ENCODE results near the gene TUBB6. TPM values are rescaled to one million over a fixed set of nuclear protein-coding genes. Genes with fewer than 3 reads are reported as not detected.

Gene TUBB6
- total and polyA plus RNA-seq, 10 of the 15 experiments (the other 5 are each of a cell fraction or from before 2014, with no cell fraction given), result 27.4 to 262 (median 82.5) TPM

DNA sequence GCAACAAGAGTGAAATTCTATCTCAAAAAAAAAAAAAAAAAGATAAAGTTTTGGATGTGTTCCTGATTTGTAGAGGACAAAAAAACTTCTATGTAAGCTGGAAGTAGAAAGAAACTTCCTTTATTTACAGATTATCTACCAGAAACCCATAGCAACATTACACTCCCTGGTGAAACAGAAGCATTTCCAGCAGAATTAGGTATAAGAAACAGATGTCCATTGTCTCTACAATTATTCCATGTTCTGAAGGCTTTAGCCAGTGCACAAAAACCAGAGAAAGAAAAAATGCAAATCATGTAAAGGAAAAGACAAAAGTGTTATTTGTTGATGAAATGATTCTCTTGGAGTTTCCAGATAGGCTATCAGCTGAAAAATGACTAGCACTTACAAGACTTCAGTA, 4.9 kb downstream of the TUBB6 start:
- H2AFZ ChIP-seq (ENCODE audit: control insufficient read depth, low read depth, low read length), result no peak overlapping the region
- no peak for DNase-seq (ENCODE audit: low read depth, low spot score)
- peaks cover 0 to 3% of the 10 kb centered on the region in 2 experiments; a peak in 1 of 4 replicates for H3K36me3 ChIP-seq (ENCODE audit: control insufficient read depth in 2 of 2, insufficient read depth in 2 of 2, low read length in 1 of 2)
- H3K4me3 ChIP-seq, result no peak overlapping the region
- peaks cover 9% of the 10 kb centered on the region; the same call in 2 of the 3 replicates for H3K9me3 ChIP-seq (replicated peaks; ENCODE audit: control insufficient read depth, insufficient read depth, low read length)
- H3K79me2 ChIP-seq (ENCODE audit: control insufficient read depth, insufficient read depth, low read length), result peaks cover 15% of the 10 kb centered on the region
- no peak overlapping the region for H3K9ac ChIP-seq (ENCODE audit: control insufficient read depth, insufficient read depth, low read length)
- H3K4me1 ChIP-seq (ENCODE audit: control insufficient read depth, insufficient read depth, low read length), result peaks cover 25% of the 10 kb centered on the region
- no TSS peak for BruUV-seq (replicated peaks)
- ChIA-PET POLR2A (no interaction called here), SMC1A (ENCODE audit: uncharacterized antibody, unreplicated experiment) (interaction anchor here (0.7 to 1.1 kb wide), 2 partner anchors 8 to 63 kb away, joined by 3 read pairs; no protein-coding TSS in a partner anchor), RAD21 (ENCODE audit: unreplicated experiment) (no interaction called here), CTCF (interaction anchor here (4.7 kb wide), 1 partner anchor 15 kb away, joined by 32 read pairs; no protein-coding TSS in a partner anchor)
- ATAC-seq, result no peak
- H4K20me1 ChIP-seq (ENCODE audit: control insufficient read depth, insufficient read depth), result no peaks in the 10 kb centered on the region
- H3K27me3 ChIP-seq (replicated peaks in 1 of 2; ENCODE audit: control insufficient read depth in 2 of 2, insufficient read depth in 2 of 2, low read length in 1 of 2), result no peaks in the 10 kb centered on the region
- intact Hi-C loops (cut with micrococcal nuclease; ENCODE audit: unreplicated experiment), result no loop called here
- no peak overlapping the region for H3K27ac ChIP-seq (ENCODE audit: control insufficient read depth, insufficient read depth)
- FAIRE-seq, result no peak
- in situ Hi-C loops (cut with MboI), result no loop called here
- no peak overlapping the region for H3K4me2 ChIP-seq (ENCODE audit: control insufficient read depth, insufficient read depth)
- no peak for TF ChIP-seq IKZF1 (conservative IDR thresholded peaks at IDR 0.05)
- TF ChIP-seq BHLHE40 (IDR thresholded peaks at IDR 0.05; ENCODE audit: borderline replicate concordance in 1 of 2, low read depth in 2 of 2, low read length in 1 of 2), result no peak
- no peak for TF ChIP-seq POU2F2 (IDR thresholded peaks at IDR 0.05; ENCODE audit: borderline replicate concordance, low read depth, low read length)
- TF ChIP-seq TBL1XR1 (IDR thresholded peaks at IDR 0.05; ENCODE audit: low read depth, low read length), result no peak
- TF ChIP-seq, protein P1, sequence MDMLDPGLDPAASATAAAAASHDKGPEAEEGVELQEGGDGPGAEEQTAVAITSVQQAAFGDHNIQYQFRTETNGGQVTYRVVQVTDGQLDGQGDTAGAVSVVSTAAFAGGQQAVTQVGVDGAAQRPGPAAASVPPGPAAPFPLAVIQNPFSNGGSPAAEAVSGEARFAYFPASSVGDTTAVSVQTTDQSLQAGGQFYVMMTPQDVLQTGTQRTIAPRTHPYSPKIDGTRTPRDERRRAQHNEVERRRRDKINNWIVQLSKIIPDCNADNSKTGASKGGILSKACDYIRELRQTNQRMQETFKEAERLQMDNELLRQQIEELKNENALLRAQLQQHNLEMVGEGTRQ (IDR thresholded peaks at IDR 0.05; ENCODE audit: borderline replicate concordance, low read depth, low read length), result no peak
- TF ChIP-seq JUND (IDR thresholded peaks at IDR 0.05; ENCODE audit: low read depth, low read length), result no peak
- TF ChIP-seq HDGF (IDR thresholded peaks at IDR 0.05), result no peak
- TF ChIP-seq STAT1 (conservative IDR thresholded peaks at IDR 0.05), result no peak
- no peak for TF ChIP-seq EP300 (IDR thresholded peaks at IDR 0.05; ENCODE audit: borderline replicate concordance in 1 of 2, control insufficient read depth in 1 of 2, low read depth in 2 of 2, low read length in 2 of 2)
- no peak for TF ChIP-seq HCFC1 (IDR thresholded peaks at IDR 0.05; ENCODE audit: low read length)
- TF ChIP-seq RFX5 (IDR thresholded peaks at IDR 0.05; ENCODE audit: low read depth, low read length), result no peak
- no peak for TF ChIP-seq ZNF207 (IDR thresholded peaks at IDR 0.05; ENCODE audit: borderline replicate concordance)
- TF ChIP-seq RBBP5 (conservative IDR thresholded peaks at IDR 0.05), result no peak
- TF ChIP-seq HDAC2 (IDR thresholded peaks at IDR 0.05), result no peak
- no peak for TF ChIP-seq ZBED1 (IDR thresholded peaks at IDR 0.05; ENCODE audit: borderline replicate concordance)
- TF ChIP-seq, protein P2, sequence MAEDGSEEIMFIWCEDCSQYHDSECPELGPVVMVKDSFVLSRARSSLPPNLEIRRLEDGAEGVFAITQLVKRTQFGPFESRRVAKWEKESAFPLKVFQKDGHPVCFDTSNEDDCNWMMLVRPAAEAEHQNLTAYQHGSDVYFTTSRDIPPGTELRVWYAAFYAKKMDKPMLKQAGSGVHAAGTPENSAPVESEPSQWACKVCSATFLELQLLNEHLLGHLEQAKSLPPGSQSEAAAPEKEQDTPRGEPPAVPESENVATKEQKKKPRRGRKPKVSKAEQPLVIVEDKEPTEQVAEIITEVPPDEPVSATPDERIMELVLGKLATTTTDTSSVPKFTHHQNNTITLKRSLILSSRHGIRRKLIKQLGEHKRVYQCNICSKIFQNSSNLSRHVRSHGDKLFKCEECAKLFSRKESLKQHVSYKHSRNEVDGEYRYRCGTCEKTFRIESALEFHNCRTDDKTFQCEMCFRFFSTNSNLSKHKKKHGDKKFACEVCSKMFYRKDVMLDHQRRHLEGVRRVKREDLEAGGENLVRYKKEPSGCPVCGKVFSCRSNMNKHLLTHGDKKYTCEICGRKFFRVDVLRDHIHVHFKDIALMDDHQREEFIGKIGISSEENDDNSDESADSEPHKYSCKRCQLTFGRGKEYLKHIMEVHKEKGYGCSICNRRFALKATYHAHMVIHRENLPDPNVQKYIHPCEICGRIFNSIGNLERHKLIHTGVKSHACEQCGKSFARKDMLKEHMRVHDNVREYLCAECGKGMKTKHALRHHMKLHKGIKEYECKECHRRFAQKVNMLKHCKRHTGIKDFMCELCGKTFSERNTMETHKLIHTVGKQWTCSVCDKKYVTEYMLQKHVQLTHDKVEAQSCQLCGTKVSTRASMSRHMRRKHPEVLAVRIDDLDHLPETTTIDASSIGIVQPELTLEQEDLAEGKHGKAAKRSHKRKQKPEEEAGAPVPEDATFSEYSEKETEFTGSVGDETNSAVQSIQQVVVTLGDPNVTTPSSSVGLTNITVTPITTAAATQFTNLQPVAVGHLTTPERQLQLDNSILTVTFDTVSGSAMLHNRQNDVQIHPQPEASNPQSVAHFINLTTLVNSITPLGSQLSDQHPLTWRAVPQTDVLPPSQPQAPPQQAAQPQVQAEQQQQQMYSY (CRISPR knock-in tag; IDR thresholded peaks at IDR 0.05), result no peak
- no peak for TF ChIP-seq FOXM1 (IDR thresholded peaks at IDR 0.05; ENCODE audit: low read depth, low read length)
- no peak for TF ChIP-seq ZBTB4 (CRISPR knock-in tag; IDR thresholded peaks at IDR 0.05)
- no peak for TF ChIP-seq EZH2 (IDR thresholded peaks at IDR 0.05; ENCODE audit: borderline replicate concordance, control insufficient read depth, low read depth, low read length)
